ENCODE results near the gene FXYD5.

Gene FXYD5

GRCh38 chr19:35214766-35215422, 60.4 kb downstream of the FXYD5 start:
- no peak for DNase-seq (ENCODE audit: low read depth)

GRCh38 chr19:35216016-35216832, 61.7 kb downstream of the FXYD5 start:
- no peak for DNase-seq (ENCODE audit: low read depth)

- DNase-seq (ENCODE audit: low read depth): no peak
Observed at GRCh38 chr19:35216833-35217648, 62.5 kb downstream of the FXYD5 start.

- DNase-seq (ENCODE audit: low read depth): no peak
Observed at GRCh38 chr19:35217649-35217990, 63.1 kb downstream of the FXYD5 start.

DNA sequence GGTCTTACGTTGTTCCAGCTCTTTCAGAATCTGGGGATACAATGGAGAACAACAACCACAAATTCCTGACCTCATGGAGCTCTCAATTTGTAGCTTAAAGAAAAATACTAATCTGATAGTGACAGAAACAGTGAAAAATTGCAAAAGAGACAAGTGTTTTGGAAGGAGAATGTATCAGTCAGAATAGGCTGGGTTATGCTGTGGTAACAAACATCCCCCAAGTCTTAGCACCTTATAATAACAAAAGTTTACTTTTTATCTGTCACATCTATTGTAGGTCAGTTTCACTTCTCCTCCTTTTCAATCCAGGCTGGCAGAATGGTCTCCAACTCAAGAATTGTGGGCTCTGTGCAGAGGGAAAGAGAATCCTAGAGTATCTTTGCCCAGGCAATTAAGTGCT, 64.5 kb downstream of the FXYD5 start:
- DNase-seq (ENCODE audit: low read depth): no peak

Data from activated T-cell treated with anti-CD3 and anti-CD28 coated beads for 24 hours (primary cell).